PC-3 (cell line): Measurements from ENCODE around the gene EPB41L3. TPM values are rescaled to one million over a fixed set of nuclear protein-coding genes. Genes with fewer than 3 reads are reported as not detected.

Experiments used
- ATAC-seq: fragments of 200-7000 bp; cut with Tn5 transposase; 2 replicates; pipeline ENCODE4 v1.9.1; 2020; ENCODE audit warnings: mild to moderate bottlenecking, moderate library complexity
- BruUV-seq: library from RNA; stranded (reverse); fragments of 400-500 nt; replicated peaks from 2 replicates; lab custom pipeline; 2021; lab: Mats Ljungman, UMichigan
- CTCF ChIA-PET: fragments of 300-600 bp; sonication (Branson Sonifier 250); formaldehyde crosslinking; loops from one replicate; lab custom pipeline; 2022; ENCODE audit warnings: antibody characterized with exemption; lab: Charles Lee
- POLR2A ChIA-PET: fragments of 300-600 bp; sonication (Branson Sonifier 250); formaldehyde crosslinking; loops from one replicate; lab custom pipeline; 2022; ENCODE audit warnings: antibody characterized with exemption; ENCODE audit not compliant: unreplicated experiment; lab: Charles Lee
- DNase-seq: peaks from one replicate; pipeline ENCODE4 v3.0.0-alpha.2; 2015
- H2AFZ ChIP-seq: fragments of 300-600 bp; sonication (generic); 2 replicates; pipeline ENCODE4 v1.6.0; 2016; ENCODE audit warnings: antibody characterized with exemption, low read length
- H3F3A ChIP-seq: fragments of 300-600 bp; sonication (generic); one replicate; pipeline ENCODE4 v1.6.0; 2017; ENCODE audit warnings: antibody characterized with exemption, low read length, control low read depth, mild to moderate bottlenecking; ENCODE audit not compliant: unreplicated experiment
- H3K27ac ChIP-seq: fragments of 300-600 bp; sonication (generic); 2 replicates; pipeline ENCODE4 v1.5.1; 2016; ENCODE audit warnings: mild to moderate bottlenecking, low read length
- H3K27me3 ChIP-seq: fragments of 300-600 bp; sonication (generic); 2 replicates; pipeline ENCODE4 v1.6.1; 2016; ENCODE audit warnings: low read length, mixed read lengths
- H3K36me3 ChIP-seq: fragments of 300-600 bp; sonication (generic); 2 replicates; pipeline ENCODE4 v1.6.1; 2016; ENCODE audit warnings: low read depth, mixed run types, low read length, mixed read lengths
- H3K4me1 ChIP-seq: fragments of 300-600 bp; sonication (generic); 2 replicates; pipeline ENCODE4 v1.5.1; 2016; ENCODE audit warnings: low read length; ENCODE audit not compliant: insufficient read depth
- H3K4me2 ChIP-seq: fragments of 300-600 bp; sonication (generic); 2 replicates; pipeline ENCODE4 v1.6.0; 2016; ENCODE audit warnings: low read length
- H3K4me3 ChIP-seq: fragments of 300-600 bp; sonication (generic); 2 replicates; pipeline ENCODE4 v1.5.1; 2016; ENCODE audit warnings: mild to moderate bottlenecking, low read length, mixed read lengths
- H3K79me2 ChIP-seq: fragments of 300-600 bp; sonication (generic); 2 replicates; pipeline ENCODE4 v1.6.1; 2017; ENCODE audit warnings: low read length, mixed read lengths
- H3K9ac ChIP-seq: fragments of 300-600 bp; sonication (generic); 2 replicates; pipeline ENCODE4 v1.6.0; 2016; ENCODE audit warnings: mild to moderate bottlenecking, low read length
- H3K9me2 ChIP-seq: fragments of 300-600 bp; sonication (generic); replicated peaks from 2 replicates; pipeline ENCODE4 v1.6.1; 2016; ENCODE audit warnings: mixed run types, low read length, mixed read lengths
- H3K9me3 ChIP-seq: fragments of 300-600 bp; sonication (generic); 2 replicates; pipeline ENCODE4 v1.6.1; 2016; ENCODE audit warnings: low read length, mixed read lengths
- H4K20me1 ChIP-seq: fragments of 300-600 bp; sonication (generic); 2 replicates; pipeline ENCODE4 v1.6.1; 2016; ENCODE audit warnings: low read length, mixed read lengths
- CTCF ChIP-seq: fragments of 300-600 bp; sonication (generic); conservative IDR thresholded peaks from 2 replicates; pipeline ENCODE4 v1.5.1; 2017; ENCODE audit warnings: antibody characterized with exemption, low read depth, mild to moderate bottlenecking, low read length
- EZH2 ChIP-seq: fragments of 300-600 bp; sonication (generic); IDR thresholded peaks from one replicate; pipeline ENCODE4 v1.6.1; 2017; ENCODE audit warnings: antibody characterized with exemption, mild to moderate bottlenecking, low read length; ENCODE audit not compliant: unreplicated experiment
- EZH2phosphoT487 ChIP-seq: fragments of 300-600 bp; sonication (generic); IDR thresholded peaks from 2 replicates; pipeline ENCODE4 v1.6.1; 2018; ENCODE audit warnings: mild to moderate bottlenecking, antibody characterized with exemption, low read length, borderline replicate concordance
- intact Hi-C: fragments of 100-400 bp; cut with micrococcal nuclease; formaldehyde crosslinking; loops from 2 replicates; pipeline ENCODE4 v1.9.0; 2023
- total RNA-seq: library from RNA; depleted of rRNA; stranded (reverse); fragments of >200 nt; gene quantifications from 2 replicates; pipeline ENCODE4 v1.2.3, GENCODE V29; 2014

EPB41L3 gene
- total RNA-seq, 1 experiment from 2014 or later = 39.5 TPM

GRCh38 chr18:5481621-5482020 is 62.2 kb downstream of the EPB41L3 start:
- H3K4me1 ChIP-seq = no peaks in the 10 kb centered on the region
- H3F3A ChIP-seq = no peaks in the 10 kb centered on the region
- ATAC-seq (no peak), DNase-seq (no peak)
- intact Hi-C loops = no loop called here
- ChIA-PET CTCF (no interaction called here), POLR2A (no interaction called here)
- BruUV-seq = no TSS peak
- H3K36me3 ChIP-seq = no peaks in the 10 kb centered on the region
- H3K9me3 ChIP-seq = no peaks in the 10 kb centered on the region
- H3K4me2 ChIP-seq = no peak overlapping the region
- no peaks in the 10 kb centered on the region for H4K20me1 ChIP-seq
- TF ChIP-seq CTCF (no peak), EZH2 (no peak), EZH2phosphoT487 (no peak)
- no peak overlapping the region for H3K4me3 ChIP-seq
- H3K27me3 ChIP-seq = no peaks in the 10 kb centered on the region
- no peak overlapping the region for H3K9ac ChIP-seq
- H3K27ac ChIP-seq = no peak overlapping the region
- no peaks in the 10 kb centered on the region for H3K9me2 ChIP-seq
- H2AFZ ChIP-seq = no peak overlapping the region
- no peaks in the 10 kb centered on the region for H3K79me2 ChIP-seq

GRCh38 chr18:5478261-5478660 is 65.5 kb downstream of the EPB41L3 start:
- BruUV-seq = no TSS peak
- Histone ChIP-seq H2AFZ (no peak overlapping the region), H3K4me3 (no peak overlapping the region), H3K4me2 (no peak overlapping the region), H3K27me3 (no peaks in the 10 kb centered on the region), H3K36me3 (no peaks in the 10 kb centered on the region), H3K9ac (no peak overlapping the region), H4K20me1 (no peaks in the 10 kb centered on the region), H3K79me2 (no peaks in the 10 kb centered on the region), H3F3A (no peaks in the 10 kb centered on the region), H3K9me3 (no peaks in the 10 kb centered on the region), H3K4me1 (no peaks in the 10 kb centered on the region), H3K9me2 (no peaks in the 10 kb centered on the region), H3K27ac (no peak overlapping the region)
- DNase-seq = no peak
- TF ChIP-seq EZH2 (no peak), EZH2phosphoT487 (no peak), CTCF (no peak)
- peak; percentile 31; the same call in 1 of the 2 replicates for ATAC-seq
- POLR2A ChIA-PET = no interaction called here
- intact Hi-C loops = no loop called here
- CTCF ChIA-PET = no interaction called here

GRCh38 chr18:5476961-5477800 is 66.6 kb downstream of the EPB41L3 start:
- no peak overlapping the region for H3K4me2 ChIP-seq
- no TSS peak for BruUV-seq
- no peaks in the 10 kb centered on the region for H3F3A ChIP-seq
- no peak overlapping the region for H3K4me3 ChIP-seq
- DNase-seq (no peak), ATAC-seq (no peak)
- TF ChIP-seq CTCF (no peak), EZH2phosphoT487 (no peak), EZH2 (no peak)
- H3K9me3 ChIP-seq = no peaks in the 10 kb centered on the region
- H3K79me2 ChIP-seq = no peaks in the 10 kb centered on the region
- no peaks in the 10 kb centered on the region for H3K4me1 ChIP-seq
- CTCF ChIA-PET = no interaction called here
- H4K20me1 ChIP-seq = no peaks in the 10 kb centered on the region
- no peak overlapping the region for H3K27ac ChIP-seq
- POLR2A ChIA-PET = no interaction called here
- intact Hi-C loops = no loop called here
- H2AFZ ChIP-seq = no peak overlapping the region
- no peak overlapping the region for H3K9ac ChIP-seq
- no peaks in the 10 kb centered on the region for H3K27me3 ChIP-seq
- no peaks in the 10 kb centered on the region for H3K36me3 ChIP-seq
- H3K9me2 ChIP-seq = no peaks in the 10 kb centered on the region
